IMR-90 (cell line): ENCODE results near the gene C22orf39. TPM values are rescaled to one million over a fixed set of nuclear protein-coding genes. Genes with fewer than 3 reads are reported as not detected.

Source experiments
- ATAC-seq: fragments of 200-7000 bp; cut with Tn5 transposase; 2 replicates; pipeline ENCODE4 v1.9.1; 2020; ENCODE audit warnings: low read depth, mild to moderate bottlenecking, moderate library complexity
- BruUV-seq: library from RNA; stranded (reverse); fragments of 400-500 nt; replicated peaks from 2 replicates; lab custom pipeline; 2021; lab: Mats Ljungman, UMichigan
- CTCF ChIA-PET: fragments of 300-600 bp; formaldehyde crosslinking; extraction: SDS; loops from one replicate; lab custom pipeline; 2021; ENCODE audit warnings: antibody characterized with exemption; lab: Yijun Ruan, JAX
- POLR2A ChIA-PET: fragments of 300-600 bp; sonication (Branson Sonifier 250); formaldehyde crosslinking; loops from one replicate; lab custom pipeline; 2022; ENCODE audit warnings: antibody characterized with exemption; ENCODE audit not compliant: unreplicated experiment; lab: Charles Lee
- DNase-seq: peaks from one replicate; pipeline ENCODE4 v3.0.0; 2013
- H2AFZ ChIP-seq: replicated peaks from 2 replicates; pipeline ENCODE3; 2013; ENCODE audit warnings: low read length, mild to moderate bottlenecking; ENCODE audit not compliant: poor library complexity
- H2AK5ac ChIP-seq: 2 replicates; pipeline ENCODE4 v1.6.1; 2013; ENCODE audit warnings: low read depth, low read length, inconsistent platforms
- H2AK9ac ChIP-seq: replicated peaks from 2 replicates; pipeline ENCODE3; 2013; ENCODE audit warnings: mild to moderate bottlenecking, low read depth, low read length, moderate library complexity; ENCODE audit not compliant: poor library complexity
- H2BK120ac ChIP-seq: 2 replicates; pipeline ENCODE4 v1.6.1; 2013; ENCODE audit warnings: low read depth, low read length, inconsistent platforms
- H2BK15ac ChIP-seq: 3 replicates; pipeline ENCODE4 v1.6.1; 2013; ENCODE audit warnings: low read depth, low read length, inconsistent platforms
- H2BK20ac ChIP-seq: 2 replicates; pipeline ENCODE4 v1.6.1; 2013; ENCODE audit warnings: low read depth, mild to moderate bottlenecking, inconsistent platforms, low read length, moderate library complexity
- H2BK5ac ChIP-seq: 2 replicates; pipeline ENCODE4 v1.6.1; 2013; ENCODE audit warnings: mild to moderate bottlenecking, low read depth, low read length, inconsistent platforms; ENCODE audit not compliant: poor library complexity, severe bottlenecking
- H3K14ac ChIP-seq: replicated peaks from 2 replicates; pipeline ENCODE4 v1.6.1; 2013; ENCODE audit warnings: low read depth, low read length, inconsistent platforms
- H3K18ac ChIP-seq: 2 replicates; pipeline ENCODE4 v1.6.1; 2013; ENCODE audit warnings: low read depth, low read length, control low read depth
- H3K23ac ChIP-seq: 2 replicates; pipeline ENCODE4 v1.6.1; 2013; ENCODE audit warnings: low read depth, low read length, inconsistent platforms
- H3K27ac ChIP-seq: 2 replicates; pipeline ENCODE4 v1.5.1; 2013; ENCODE audit warnings: mild to moderate bottlenecking, control low read depth, low read length; ENCODE audit not compliant: insufficient read depth
- H3K27me3 ChIP-seq: 2 replicates; pipeline ENCODE4 v1.6.1; 2013; ENCODE audit warnings: low read length; ENCODE audit not compliant: control insufficient read depth, insufficient read depth
- H3K36me3 ChIP-seq: 2 replicates; pipeline ENCODE4 v1.6.1; 2013; ENCODE audit warnings: low read length, mixed read lengths; ENCODE audit not compliant: control insufficient read depth, insufficient read depth
- H3K4ac ChIP-seq: 2 replicates; pipeline ENCODE4 v1.6.1; 2013; ENCODE audit warnings: low read depth, low read length, inconsistent platforms
- H3K4me1 ChIP-seq: 2 replicates; pipeline ENCODE4 v1.6.1; 2013; ENCODE audit warnings: low read length, mixed read lengths; ENCODE audit not compliant: control insufficient read depth, insufficient read depth
- H3K4me2 ChIP-seq: 2 replicates; pipeline ENCODE4 v1.6.1; 2013; ENCODE audit warnings: low read depth, mild to moderate bottlenecking, control low read depth, low read length, moderate library complexity
- H3K4me3 ChIP-seq: 2 replicates; pipeline ENCODE4 v1.5.1; 2013; ENCODE audit warnings: low read depth, mild to moderate bottlenecking, control low read depth, low read length, moderate library complexity; ENCODE audit not compliant: insufficient read depth
- H3K56ac ChIP-seq: 2 replicates; pipeline ENCODE4 v1.6.1; 2013; ENCODE audit warnings: low read length, inconsistent platforms; ENCODE audit not compliant: insufficient read depth; ENCODE audit errors: extremely low read depth
- H3K79me1 ChIP-seq, 2 experiments: 2 replicates each; pipeline ENCODE4 v1.6.1; 2013; ENCODE audit warnings: low read length in 2 of 2, inconsistent platforms in 1 of 2, low read depth in 1 of 2
- H3K9ac ChIP-seq: 2 replicates; pipeline ENCODE4 v1.6.1; 2013; ENCODE audit warnings: low read depth, low read length, control low read depth
- H3K9me1 ChIP-seq: 2 replicates; pipeline ENCODE4 v1.6.1; 2013; ENCODE audit warnings: low read length, inconsistent platforms; ENCODE audit not compliant: insufficient read depth
- H3K9me3 ChIP-seq: 2 replicates; pipeline ENCODE4 v1.6.1; 2013; ENCODE audit warnings: low read length; ENCODE audit not compliant: control insufficient read depth, insufficient read depth
- H4K20me1 ChIP-seq: 2 replicates; pipeline ENCODE4 v1.6.1; 2013; ENCODE audit warnings: low read length, inconsistent platforms; ENCODE audit not compliant: insufficient read depth
- H4K5ac ChIP-seq: 2 replicates; pipeline ENCODE4 v1.6.1; 2013; ENCODE audit warnings: mild to moderate bottlenecking, low read depth, low read length, control low read depth
- H4K8ac ChIP-seq, 2 experiments: 2 replicates each; pipeline ENCODE4 v1.6.1; 2013; ENCODE audit warnings: low read depth in 2 of 2, low read length in 2 of 2, control low read depth in 1 of 2, inconsistent platforms in 1 of 2
- H4K91ac ChIP-seq: 2 replicates; pipeline ENCODE4 v1.6.1; 2013; ENCODE audit warnings: low read depth, low read length, inconsistent platforms; ENCODE audit not compliant: insufficient read depth
- BHLHE40 ChIP-seq: fragments of 150-350 bp; IDR thresholded peaks from 2 replicates; pipeline ENCODE4 v1.6.1; 2016; ENCODE audit warnings: mild to moderate bottlenecking, low read depth, low read length
- CHD1 ChIP-seq: IDR thresholded peaks from 2 replicates; pipeline ENCODE4 v1.6.1; 2012; ENCODE audit warnings: low read depth, low read length, improper control_type of control experiment
- FOS ChIP-seq: fragments of 150-350 bp; IDR thresholded peaks from 2 replicates; pipeline ENCODE4 v1.6.1; 2016; ENCODE audit warnings: low read depth, low read length
- MAZ ChIP-seq: IDR thresholded peaks from 2 replicates; pipeline ENCODE4 v1.6.1; 2012; ENCODE audit warnings: low read depth, mild to moderate bottlenecking, low read length, improper control_type of control experiment, moderate library complexity, borderline replicate concordance
- MXI1 ChIP-seq: IDR thresholded peaks from 2 replicates; pipeline ENCODE4 v1.6.1; 2012; ENCODE audit warnings: low read depth, mild to moderate bottlenecking, low read length, moderate library complexity, borderline replicate concordance
- NFE2L2 ChIP-seq: fragments of 150-350 bp; IDR thresholded peaks from 2 replicates; pipeline ENCODE4 v1.6.1; 2016; ENCODE audit warnings: low read depth, mild to moderate bottlenecking, low read length
- RAD21 ChIP-seq: IDR thresholded peaks from 2 replicates; pipeline ENCODE4 v1.6.1; 2012; ENCODE audit warnings: low read length, improper control_type of control experiment
- RCOR1 ChIP-seq: IDR thresholded peaks from 2 replicates; pipeline ENCODE4 v1.6.1; 2012; ENCODE audit warnings: mild to moderate bottlenecking, low read length, improper control_type of control experiment; ENCODE audit not compliant: insufficient replicate concordance
- RFX5 ChIP-seq: IDR thresholded peaks from 2 replicates; pipeline ENCODE4 v1.8.0; 2012; ENCODE audit warnings: low read depth, mild to moderate bottlenecking, low read length, moderate library complexity
- SMC3 ChIP-seq: fragments of 150-350 bp; IDR thresholded peaks from 2 replicates; pipeline ENCODE4 v1.6.1; 2016; ENCODE audit warnings: low read depth, mild to moderate bottlenecking, antibody characterized with exemption, low read length, moderate library complexity
- USF2 ChIP-seq: fragments of 150-350 bp; IDR thresholded peaks from 2 replicates; pipeline ENCODE4 v1.6.1; 2017; ENCODE audit warnings: mild to moderate bottlenecking, antibody characterized with exemption, low read length, low read depth
- WGBS, 2 experiments: methylation state at CpG; one replicate each; pipeline versions ENCODE4 v1.1.5 to v1.1.7; 2013; ENCODE audit warnings: missing lambda C conversion rate in 2 of 2; ENCODE audit not compliant: insufficient read length in 1 of 2; ENCODE audit errors: extremely low coverage in 2 of 2; 5-methylcytosine and 5-hydroxymethylcytosine counted together
- dilution Hi-C: fragments of 300-500 bp; cut with HindIII; formaldehyde crosslinking; loops from one replicate; pipeline ENCODE4 v1.14.3; 2018; ENCODE audit warnings: low sequenced_read_pairs; ENCODE audit not compliant: unreplicated experiment
- in situ Hi-C: fragments of 300-500 bp; cut with MboI; formaldehyde crosslinking; loops from 3 replicates; pipeline ENCODE4 v1.14.3; 2019; ENCODE audit warnings: low sequenced_read_pairs, inconsistent platforms, mixed read lengths
- intact Hi-C: fragments of 100-400 bp; cut with micrococcal nuclease; formaldehyde crosslinking; loops from 2 replicates; pipeline ENCODE4 v1.10.0; 2022
- polyA plus RNA-seq, 3 experiments: library from polyadenylated mRNA; depleted of rRNA; stranded (reverse); fragments of >200 nt; gene quantifications; 2 replicates each; pipeline ENCODE4 v1.2.3, GENCODE V29; 2012; ENCODE audit warnings: low replicate concordance in 1 of 3
- total RNA-seq: library from RNA; depleted of rRNA; stranded (reverse); fragments of >200 nt; gene quantifications from 2 replicates; pipeline ENCODE4 v1.2.3, GENCODE V29; 2012
- TF ChIP-seq, protein P1 (sequence below): fragments of 150-350 bp; IDR thresholded peaks from 2 replicates; pipeline ENCODE4 v1.6.1; 2016; ENCODE audit warnings: low read depth, mild to moderate bottlenecking, low read length, moderate library complexity, borderline replicate concordance
- TF ChIP-seq, protein P2 (sequence below): conservative IDR thresholded peaks from 2 replicates; pipeline ENCODE4 v1.5.1; 2012; ENCODE audit warnings: mild to moderate bottlenecking, low read depth, low read length, improper control_type of control experiment

Gene C22orf39
- total and polyA plus RNA-seq, 2 of the 4 experiments (the other 2 are of a cell fraction): 8.2 to 8.9 TPM

DNA sequence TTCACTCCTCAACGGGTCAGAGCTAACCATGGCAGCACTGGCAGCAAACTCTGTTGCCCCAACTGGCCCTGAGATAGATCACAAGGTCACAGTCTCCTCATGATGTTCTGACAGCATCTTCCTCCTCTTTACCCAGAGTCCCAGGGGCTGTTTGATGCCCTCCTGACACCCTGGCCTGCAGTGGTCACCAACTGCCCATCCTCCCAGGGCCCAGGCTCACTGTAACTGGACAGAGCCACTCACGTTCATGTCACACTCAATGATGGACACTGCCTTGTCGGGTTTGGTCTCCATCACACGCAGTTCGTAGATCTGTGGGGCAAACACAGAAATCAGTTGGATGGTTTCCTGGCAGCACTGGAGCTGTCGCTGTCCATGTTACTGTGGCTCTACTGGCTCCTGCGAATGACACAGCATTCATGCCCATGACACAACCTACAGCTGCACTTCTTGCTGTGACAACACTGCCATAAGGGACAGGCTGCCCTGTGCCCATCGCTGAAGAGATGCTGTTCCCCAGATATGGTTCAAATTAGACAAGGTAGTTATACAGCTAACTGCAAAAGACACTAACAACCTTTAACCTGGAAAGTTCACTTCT, 10.4 kb upstream of the C22orf39 start:
- ChIA-PET POLR2A (no interaction called here), CTCF (no interaction called here)
- Histone ChIP-seq H2BK20ac (no peak overlapping the region), H4K91ac (no peak overlapping the region), H2BK15ac (no peak overlapping the region), H4K8ac (no peak overlapping the region), H3K79me1 (peaks cover 8 to 19% of the 10 kb centered on the region in 2 experiments; a peak in 2 of 4 replicates), H2BK120ac (no peak overlapping the region), H3K4ac (no peak overlapping the region), H2AK9ac (no peak overlapping the region), H4K5ac (no peak overlapping the region), H4K20me1 (peaks cover 4% of the 10 kb centered on the region), H3K14ac (no peak overlapping the region), H3K27me3 (no peaks in the 10 kb centered on the region), H2AFZ (peak overlapping the region; percentile 45), H3K36me3 (peaks cover 48% of the 10 kb centered on the region), H3K9me3 (no peaks in the 10 kb centered on the region), H2AK5ac (no peak overlapping the region), H3K4me3 (no peak overlapping the region), H3K4me2 (no peak overlapping the region), H3K27ac (no peak overlapping the region), H3K18ac (no peak overlapping the region), H3K4me1 (peaks cover 4% of the 10 kb centered on the region; the same call in 1 of the 2 replicates), H3K9ac (no peak overlapping the region), H3K9me1 (peaks cover 10% of the 10 kb centered on the region), H3K23ac (no peak overlapping the region), H3K56ac (no peak overlapping the region), H2BK5ac (no peak overlapping the region)
- intact Hi-C loops (no loop called here), dilution Hi-C loops (no loop called here), in situ Hi-C loops (no loop called here)
- BruUV-seq: no TSS peak
- ATAC-seq (no peak), DNase-seq (no peak)
- 100% methylated on average over 2 of the region's 8 CpGs; no CpG with 5 or more reads in 1 of the 2 experiments for WGBS, 2 experiments
- TF ChIP-seq, protein P1, sequence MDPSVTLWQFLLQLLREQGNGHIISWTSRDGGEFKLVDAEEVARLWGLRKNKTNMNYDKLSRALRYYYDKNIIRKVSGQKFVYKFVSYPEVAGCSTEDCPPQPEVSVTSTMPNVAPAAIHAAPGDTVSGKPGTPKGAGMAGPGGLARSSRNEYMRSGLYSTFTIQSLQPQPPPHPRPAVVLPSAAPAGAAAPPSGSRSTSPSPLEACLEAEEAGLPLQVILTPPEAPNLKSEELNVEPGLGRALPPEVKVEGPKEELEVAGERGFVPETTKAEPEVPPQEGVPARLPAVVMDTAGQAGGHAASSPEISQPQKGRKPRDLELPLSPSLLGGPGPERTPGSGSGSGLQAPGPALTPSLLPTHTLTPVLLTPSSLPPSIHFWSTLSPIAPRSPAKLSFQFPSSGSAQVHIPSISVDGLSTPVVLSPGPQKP: no peak
- TF ChIP-seq RFX5: no peak
- TF ChIP-seq NFE2L2: no peak
- no peak for TF ChIP-seq SMC3
- TF ChIP-seq CHD1: no peak
- no peak for TF ChIP-seq RCOR1
- TF ChIP-seq FOS: no peak
- TF ChIP-seq RAD21: no peak
- TF ChIP-seq USF2: no peak
- TF ChIP-seq BHLHE40: no peak
- TF ChIP-seq, protein P2, sequence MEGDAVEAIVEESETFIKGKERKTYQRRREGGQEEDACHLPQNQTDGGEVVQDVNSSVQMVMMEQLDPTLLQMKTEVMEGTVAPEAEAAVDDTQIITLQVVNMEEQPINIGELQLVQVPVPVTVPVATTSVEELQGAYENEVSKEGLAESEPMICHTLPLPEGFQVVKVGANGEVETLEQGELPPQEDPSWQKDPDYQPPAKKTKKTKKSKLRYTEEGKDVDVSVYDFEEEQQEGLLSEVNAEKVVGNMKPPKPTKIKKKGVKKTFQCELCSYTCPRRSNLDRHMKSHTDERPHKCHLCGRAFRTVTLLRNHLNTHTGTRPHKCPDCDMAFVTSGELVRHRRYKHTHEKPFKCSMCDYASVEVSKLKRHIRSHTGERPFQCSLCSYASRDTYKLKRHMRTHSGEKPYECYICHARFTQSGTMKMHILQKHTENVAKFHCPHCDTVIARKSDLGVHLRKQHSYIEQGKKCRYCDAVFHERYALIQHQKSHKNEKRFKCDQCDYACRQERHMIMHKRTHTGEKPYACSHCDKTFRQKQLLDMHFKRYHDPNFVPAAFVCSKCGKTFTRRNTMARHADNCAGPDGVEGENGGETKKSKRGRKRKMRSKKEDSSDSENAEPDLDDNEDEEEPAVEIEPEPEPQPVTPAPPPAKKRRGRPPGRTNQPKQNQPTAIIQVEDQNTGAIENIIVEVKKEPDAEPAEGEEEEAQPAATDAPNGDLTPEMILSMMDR: no peak
- no peak for TF ChIP-seq MAZ
- no peak for TF ChIP-seq MXI1
